A549 (cell line): ENCODE measurements around the gene FGGY. TPM values are rescaled to one million over a fixed set of nuclear protein-coding genes. Genes with fewer than 3 reads are reported as not detected.
A peak's percentile ranks its signal among the peaks of the same experiment; 100 is the strongest.

Experiments used
- ATAC-seq, 2 experiments: fragments of 200-7000 bp in 1 of 2; fragments of >200 bp in 1 of 2; cut with Nextera tagmentation in 1 of 2; cut with Tn5 transposase in 1 of 2; 3 replicates each; pipeline versions ENCODE4 v1.8.0 to v1.9.1; 2018 to 2020; ENCODE audit warnings: mild to moderate bottlenecking in 1 of 2, moderate library complexity in 1 of 2
- CTCF ChIA-PET: fragments of 300-600 bp; sonication (Branson Sonifier 250); formaldehyde crosslinking; extraction: SDS; loops from one replicate; lab custom pipeline; 2021; ENCODE audit warnings: antibody characterized with exemption, inconsistent platforms; lab: Yijun Ruan, JAX
- POLR2A ChIA-PET: fragments of 350-600 bp; formaldehyde crosslinking; extraction: SDS; loops from one replicate; lab custom pipeline; 2021; ENCODE audit warnings: antibody characterized with exemption, inconsistent platforms; lab: Yijun Ruan, JAX
- DNase-seq, 2 experiments: peaks; one replicate each; pipeline versions ENCODE4 v3.0.0 to v3.0.0-alpha.2; 2011 to 2016; ENCODE audit warnings: low read depth in 1 of 2, low spot score in 1 of 2
- FAIRE-seq: peaks from 2 replicates; lab custom pipeline; 2011; peaks lifted over from hg19 to GRCh38; lab: Jason Lieb, UNC
- H3K27ac ChIP-seq, 2 experiments: fragments of >200 bp; sonication (Bioruptor Twin); formaldehyde crosslinking; 3 replicates each; pipeline ENCODE4 v1.5.1; 2016 to 2017
- H3K4me1 ChIP-seq: fragments of >200 bp; sonication (Bioruptor Twin); formaldehyde crosslinking; 3 replicates; pipeline ENCODE4 v1.6.1; 2016
- H3K4me2 ChIP-seq: fragments of >200 bp; sonication (Bioruptor Twin); formaldehyde crosslinking; 3 replicates; pipeline ENCODE4 v1.6.1; 2016
- H3K4me3 ChIP-seq: fragments of >200 bp; sonication (Bioruptor Twin); formaldehyde crosslinking; 3 replicates; pipeline ENCODE4 v1.5.1; 2016
- H3K9me3 ChIP-seq: fragments of >200 bp; sonication (Bioruptor Twin); formaldehyde crosslinking; 3 replicates; pipeline ENCODE4 v1.6.1; 2016
- BCL3 ChIP-seq: fragments of >200 bp; sonication (Bioruptor Twin); formaldehyde crosslinking; IDR thresholded peaks from 3 replicates; pipeline ENCODE4 v1.6.1; 2016
- CBX2 ChIP-seq: fragments of 200-600 bp; sonication (generic); IDR thresholded peaks from 2 replicates; pipeline ENCODE4 v1.6.1; 2016; ENCODE audit warnings: low read depth, mild to moderate bottlenecking, borderline replicate concordance
- CBX8 ChIP-seq: fragments of 200-600 bp; sonication (generic); IDR thresholded peaks from 2 replicates; pipeline ENCODE4 v1.6.1; 2016
- CEBPB ChIP-seq, 2 experiments: fragments of >200 bp in 1 of 2; sonication (Bioruptor Twin) in 1 of 2; formaldehyde crosslinking in 1 of 2; IDR thresholded peaks; 2 replicates each; pipeline ENCODE4 v1.6.1; 2012 to 2016
- CHD4 ChIP-seq: fragments of 200-600 bp; sonication (generic); IDR thresholded peaks from 2 replicates; pipeline ENCODE4 v1.6.1; 2016; ENCODE audit warnings: antibody characterized with exemption, mild to moderate bottlenecking, borderline replicate concordance
- GATA3 ChIP-seq: IDR thresholded peaks from 2 replicates; pipeline ENCODE4 v1.6.1; 2012; ENCODE audit warnings: borderline replicate concordance
- HEYL ChIP-seq: fragments of 250-450 bp; sonication (Bioruptor Pico); IDR thresholded peaks from 2 replicates; pipeline ENCODE4 v1.8.0; 2021; ENCODE audit warnings: mild to moderate bottlenecking, moderate library complexity
- HOXB13 ChIP-seq: fragments of 250-450 bp; sonication (Bioruptor Pico); IDR thresholded peaks from 2 replicates; pipeline ENCODE4 v1.5.0; 2020; ENCODE audit warnings: low read depth, mild to moderate bottlenecking, moderate library complexity
- MAX ChIP-seq: IDR thresholded peaks from 2 replicates; pipeline ENCODE4 v1.6.1; 2012
- NFE2L2 ChIP-seq: fragments of 150-350 bp; conservative IDR thresholded peaks from 2 replicates; pipeline ENCODE4 v1.6.1; 2014; ENCODE audit warnings: low read length
- NPAS2 ChIP-seq: fragments of 250-450 bp; sonication (Bioruptor Pico); IDR thresholded peaks from 2 replicates; pipeline ENCODE4 v1.8.0; 2022; ENCODE audit warnings: mild to moderate bottlenecking, moderate library complexity, borderline replicate concordance
- NR3C1 ChIP-seq: fragments of >200 bp; sonication (Bioruptor Twin); formaldehyde crosslinking; IDR thresholded peaks from 3 replicates; pipeline ENCODE4 v1.6.1; 2017
- POLR2AphosphoS2 ChIP-seq: conservative IDR thresholded peaks from 2 replicates; pipeline ENCODE4 v1.6.1; 2012; ENCODE audit warnings: low read length, improper control_type of control experiment, inconsistent platforms
- RAD21 ChIP-seq, 2 experiments: fragments of >200 bp in 1 of 2; sonication (Bioruptor Twin) in 1 of 2; formaldehyde crosslinking in 1 of 2; IDR thresholded peaks in 1 of 2; conservative IDR thresholded peaks in 1 of 2; 2 replicates in 1 of 2; 3 replicates in 1 of 2; pipeline ENCODE4 v1.6.1; 2012 to 2018; ENCODE audit warnings: inconsistent platforms in 1 of 2
- RARB ChIP-seq: fragments of 250-450 bp; sonication (Bioruptor Pico); IDR thresholded peaks from 2 replicates; pipeline ENCODE4 v1.8.0; 2021; ENCODE audit warnings: mild to moderate bottlenecking, moderate library complexity
- RFX5 ChIP-seq: fragments of 450-650 bp; IDR thresholded peaks from 2 replicates; pipeline ENCODE4 v1.7.1; 2014; ENCODE audit warnings: antibody characterized with exemption, mild to moderate bottlenecking, moderate library complexity
- SREBF2 ChIP-seq: fragments of 450-650 bp; IDR thresholded peaks from 2 replicates; pipeline ENCODE4 v1.6.1; 2014; ENCODE audit warnings: mild to moderate bottlenecking, moderate library complexity
- ZNF302 ChIP-seq: fragments of 250-450 bp; sonication (Bioruptor Pico); IDR thresholded peaks from 2 replicates; pipeline ENCODE4 v1.9.0; 2021; ENCODE audit warnings: inconsistent platforms, mild to moderate bottlenecking, moderate library complexity
- WGBS: methylation state at CpG from one replicate; pipeline ENCODE4 v1.1.6; 2017; ENCODE audit errors: missing lambda C conversion rate; 5-methylcytosine and 5-hydroxymethylcytosine counted together
- polyA plus RNA-seq, 4 experiments: library from polyadenylated mRNA; depleted of rRNA in 3 of 4; stranded (reverse); fragments of >200 nt; fragmentation: RNase III in 1 of 4; extraction: RNeasy Plus Mini Kit Qiagen cat#74134 plus additional on column Dnase treatment in 1 of 4; gene quantifications; 2 replicates in 3 of 4; 3 replicates in 1 of 4; pipeline ENCODE4 v1.2.3, GENCODE V29; 2011 to 2017
- TF ChIP-seq, protein P1 (sequence below): fragments of 250-450 bp; sonication (Bioruptor Pico); IDR thresholded peaks from 2 replicates; pipeline ENCODE4 v1.5.0; 2021; ENCODE audit warnings: mild to moderate bottlenecking, moderate library complexity, borderline replicate concordance

The FGGY gene
- polyA plus RNA-seq, 2 of the 4 experiments (the other 2 are of a cell fraction) = 2.9 to 4.8 TPM

DNA sequence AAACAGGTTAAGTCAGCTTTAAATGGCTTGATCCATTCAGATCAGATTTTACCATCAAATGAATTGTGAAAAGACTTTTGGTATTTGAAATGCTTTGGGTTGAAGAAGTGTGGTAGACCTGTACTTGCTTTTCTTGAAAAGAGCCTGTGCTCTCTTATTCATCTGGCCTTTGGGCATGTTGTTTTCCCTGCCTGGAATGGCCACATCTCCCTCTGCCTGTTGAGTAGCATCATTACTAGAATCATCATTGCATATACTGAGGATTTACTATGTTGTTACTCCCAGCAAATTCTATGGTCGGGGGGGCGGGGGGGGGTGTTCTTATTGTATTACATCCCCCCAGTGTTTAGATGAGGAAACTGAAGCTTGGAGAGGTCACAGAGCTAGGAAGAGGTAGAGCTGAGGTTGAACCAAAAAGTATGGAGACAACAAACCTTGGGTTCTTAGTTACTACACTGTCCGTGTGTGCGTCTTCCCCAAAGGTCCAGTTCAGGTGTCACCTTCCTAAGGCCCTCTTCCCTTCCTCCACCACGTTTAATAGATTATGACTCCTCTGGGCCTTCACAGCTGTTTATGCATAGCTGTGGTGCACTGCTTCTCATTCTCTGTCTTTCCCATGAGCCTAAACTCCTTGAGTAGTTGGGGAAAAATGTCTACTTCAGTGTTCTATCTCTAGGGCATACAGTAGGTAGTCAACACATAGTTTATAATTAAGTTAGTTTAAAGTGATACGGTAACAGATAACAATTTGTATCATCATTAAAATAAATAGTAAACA lies 271.5 kb downstream of the FGGY start:
- Histone ChIP-seq H3K4me2 (no peak overlapping the region), H3K9me3 (no peaks in the 10 kb centered on the region), H3K27ac (no peak overlapping the region), H3K4me1 (no peaks in the 10 kb centered on the region), H3K4me3 (no peak overlapping the region)
- DNase-seq (peak in 1 of 2 experiments; percentile 7), ATAC-seq (no peak), FAIRE-seq (no peak)
- TF ChIP-seq RAD21 (conservative IDR thresholded peaks at IDR 0.05 in 1 of 2, IDR thresholded peaks at IDR 0.05 in 1 of 2) = peak in 1 of 2 experiments; percentile 16; a peak in 2 of 5 replicates
- TF ChIP-seq NFE2L2 = no peak
- no peak for TF ChIP-seq CBX8
- POLR2A ChIA-PET = no interaction called here
- WGBS = 56% methylated on average over 6 of the region's 6 CpGs
- CTCF ChIA-PET = interaction anchor here (1.2 kb wide), 1 partner anchor 10 kb away, joined by 3 read pairs; no protein-coding TSS in a partner anchor

DNA sequence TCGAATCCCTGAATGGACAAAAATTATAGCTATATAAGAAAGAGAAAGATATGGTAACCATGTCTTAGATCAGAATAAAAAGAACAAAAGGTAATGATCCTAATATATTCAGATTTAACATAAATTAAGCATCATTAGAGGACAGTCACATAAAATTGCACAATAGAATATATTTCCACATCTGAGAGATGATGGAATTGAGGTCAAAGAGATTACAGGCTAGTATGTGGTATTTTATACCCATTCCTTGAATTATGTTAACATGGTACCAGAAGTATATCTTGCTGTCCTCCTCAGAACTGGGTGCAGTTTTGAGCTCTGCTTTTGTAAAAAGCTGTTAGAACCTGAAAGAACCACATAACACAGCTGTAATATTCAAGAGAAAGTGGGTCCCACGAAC lies 272.3 kb downstream of the FGGY start:
- no peaks in the 10 kb centered on the region for H3K4me1 ChIP-seq
- WGBS = 45% methylated on average over 2 of the region's 2 CpGs
- ChIA-PET CTCF (interaction anchor here (1.2 kb wide), 1 partner anchor 9 kb away, joined by 3 read pairs; no protein-coding TSS in a partner anchor), POLR2A (no interaction called here)
- no peak overlapping the region for H3K27ac ChIP-seq
- ATAC-seq = no peak
- TF ChIP-seq ZNF302 (no peak), CBX8 (no peak), CBX2 (no peak), SREBF2 (no peak), POLR2AphosphoS2 (no peak), CHD4 (no peak)
- no peak for DNase-seq
- no peak overlapping the region for H3K4me2 ChIP-seq
- no peak for FAIRE-seq
- no peak overlapping the region for H3K4me3 ChIP-seq
- H3K9me3 ChIP-seq = no peaks in the 10 kb centered on the region; the same call in 2 of the 3 replicates

DNA sequence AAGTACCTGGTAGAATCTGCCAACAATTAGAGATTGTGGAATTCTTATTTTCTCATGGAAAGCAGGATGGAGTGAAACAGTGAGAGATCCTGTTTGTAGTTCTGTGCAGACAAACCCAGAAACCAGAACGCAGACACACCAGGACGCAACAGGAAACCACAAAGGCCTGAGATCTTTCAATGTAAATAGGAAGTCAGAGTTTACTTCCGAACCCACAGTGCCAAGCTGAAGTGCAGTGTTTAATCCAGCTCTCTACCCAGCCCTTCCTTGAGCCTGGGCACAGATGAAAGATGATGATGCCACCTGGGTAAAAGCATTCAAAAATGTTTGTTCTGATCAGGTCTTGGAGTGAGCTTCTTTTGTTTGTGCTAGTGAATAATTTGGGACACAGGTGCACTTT lies 273.6 kb downstream of the FGGY start:
- Histone ChIP-seq H3K27ac (no peak overlapping the region), H3K9me3 (no peaks in the 10 kb centered on the region; the same call in 2 of the 3 replicates), H3K4me3 (no peak overlapping the region), H3K4me1 (no peaks in the 10 kb centered on the region), H3K4me2 (no peak overlapping the region)
- FAIRE-seq (no peak), ATAC-seq (no peak), DNase-seq (no peak)
- TF ChIP-seq RARB (no peak), RAD21 (conservative IDR thresholded peaks at IDR 0.05 in 1 of 2, IDR thresholded peaks at IDR 0.05 in 1 of 2) (no peak), GATA3 (no peak), CBX2 (no peak), BCL3 (no peak), HOXB13 (CRISPR knock-in tag) (no peak), NR3C1 (no peak), HEYL (CRISPR knock-in tag) (no peak), POLR2AphosphoS2 (no peak), NPAS2 (CRISPR knock-in tag) (no peak), ZNF302 (no peak), MAX (no peak), RFX5 (no peak), CEBPB (IDR thresholded peaks at IDR 0.05) (no peak)
- TF ChIP-seq, protein P1, sequence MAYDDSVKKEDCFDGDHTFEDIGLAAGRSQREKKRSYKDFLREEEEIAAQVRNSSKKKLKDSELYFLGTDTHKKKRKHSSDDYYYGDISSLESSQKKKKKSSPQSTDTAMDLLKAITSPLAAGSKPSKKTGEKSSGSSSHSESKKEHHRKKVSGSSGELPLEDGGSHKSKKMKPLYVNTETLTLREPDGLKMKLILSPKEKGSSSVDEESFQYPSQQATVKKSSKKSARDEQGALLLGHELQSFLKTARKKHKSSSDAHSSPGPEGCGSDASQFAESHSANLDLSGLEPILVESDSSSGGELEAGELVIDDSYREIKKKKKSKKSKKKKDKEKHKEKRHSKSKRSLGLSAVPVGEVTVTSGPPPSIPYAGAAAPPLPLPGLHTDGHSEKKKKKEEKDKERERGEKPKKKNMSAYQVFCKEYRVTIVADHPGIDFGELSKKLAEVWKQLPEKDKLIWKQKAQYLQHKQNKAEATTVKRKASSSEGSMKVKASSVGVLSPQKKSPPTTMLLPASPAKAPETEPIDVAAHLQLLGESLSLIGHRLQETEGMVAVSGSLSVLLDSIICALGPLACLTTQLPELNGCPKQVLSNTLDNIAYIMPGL (CRISPR knock-in tag) = no peak
- CTCF ChIA-PET = no interaction called here
- 84% methylated on average over 3 of the region's 3 CpGs for WGBS
- POLR2A ChIA-PET = no interaction called here
